HG03565 (cell line): ENCODE results near the gene TBC1D14.
A peak's percentile ranks its signal among the peaks of the same experiment; 100 is the strongest.

Experiments used
- ATAC-seq: cut with Tn5 transposase; IDR thresholded peaks from one replicate; pipeline ENCODE4 v1.9.1; 2021; ENCODE audit warnings: mild to moderate bottlenecking, moderate library complexity; ENCODE audit not compliant: unreplicated experiment

The TBC1D14 gene

GRCh38 chr4:7037425-7037824 is 127.8 kb downstream of the TBC1D14 start:
- ATAC-seq: no peak

- ATAC-seq: no peak
Measured at GRCh38 chr4:7040765-7041164, 131.1 kb downstream of the TBC1D14 start.

GRCh38 chr4:7041246-7041645 is 131.6 kb downstream of the TBC1D14 start:
- no peak for ATAC-seq

GRCh38 chr4:7041801-7042502 is 132.3 kb downstream of the TBC1D14 start:
- ATAC-seq: no peak

GRCh38 chr4:7042503-7043283 is 133.1 kb downstream of the TBC1D14 start:
- ATAC-seq: peak; percentile 73

GRCh38 chr4:7043284-7044136 is 133.9 kb downstream of the TBC1D14 start, which contains the start of gene TADA2B:
Gene TADA2B (plus strand): TSS chr4:7043372. CDS start chr4:7043580, 208 bp downstream.
- peak; percentile 18 for ATAC-seq

GRCh38 chr4:7044137-7044930 is 134.7 kb downstream of the TBC1D14 start:
- no peak for ATAC-seq

GRCh38 chr4:7045553-7045952 is 135.9 kb downstream of the TBC1D14 start:
- ATAC-seq: no peak

- peak; percentile 22 for ATAC-seq
Measured at GRCh38 chr4:7045961-7046921, 136.6 kb downstream of the TBC1D14 start.

- no peak for ATAC-seq
Measured at GRCh38 chr4:7046971-7047370, 137.3 kb downstream of the TBC1D14 start.

- no peak for ATAC-seq
Measured at GRCh38 chr4:7048642-7049041, 139.0 kb downstream of the TBC1D14 start.

- ATAC-seq: no peak
Measured at GRCh38 chr4:7049295-7049694, 139.7 kb downstream of the TBC1D14 start.

- no peak for ATAC-seq
Measured at GRCh38 chr4:7049739-7050138, 140.1 kb downstream of the TBC1D14 start.

- no peak for ATAC-seq
Measured at GRCh38 chr4:7050481-7051143, 141.0 kb downstream of the TBC1D14 start.

GRCh38 chr4:7051144-7051495 is 141.5 kb downstream of the TBC1D14 start:
- ATAC-seq: no peak

GRCh38 chr4:7051905-7052304 is 142.3 kb downstream of the TBC1D14 start:
- ATAC-seq: no peak

GRCh38 chr4:7052313-7052712 is 142.7 kb downstream of the TBC1D14 start:
- ATAC-seq: no peak

GRCh38 chr4:7052923-7053715 is 143.5 kb downstream of the TBC1D14 start:
- ATAC-seq: no peak
